ENCODE data around the gene NUAK2. TPM values are rescaled to one million over a fixed set of nuclear protein-coding genes. Genes with fewer than 3 reads are reported as not detected.

NUAK2 gene
- total and polyA plus RNA-seq, 3 donors from 2014 or later, result 7.2 to 19.6 (median 13.4) TPM

GRCh38 chr1:205316161-205316566 lies 5.4 kb downstream of the NUAK2 start:
- H3K27me3 ChIP-seq, result no peaks in the 10 kb centered on the region
- intact Hi-C loops (cut with DNase I; ENCODE audit: low total_unique reads), result no loop called here
- WGBS, 2 donors, result 45 to 52% methylated on average over 2 of the region's 2 CpGs
- H3K27ac ChIP-seq, result no peak overlapping the region
- peaks cover 40% of the 10 kb centered on the region for H3K4me1 ChIP-seq
- H3K36me3 ChIP-seq (ENCODE audit: low read depth, missing control alignments), result no peaks in the 10 kb centered on the region
- no peaks in the 10 kb centered on the region for H3K9me3 ChIP-seq
- TF ChIP-seq CTCF (IDR thresholded peaks at IDR 0.05) (no peak), POLR2A (IDR thresholded peaks at IDR 0.05) (no peak)
- H3K4me3 ChIP-seq, result no peak overlapping the region
- no peak for DNase-seq

- Histone ChIP-seq H3K4me3 (no peak overlapping the region), H3K9me3 (no peaks in the 10 kb centered on the region), H3K27me3 (no peaks in the 10 kb centered on the region), H3K36me3 (ENCODE audit: low read depth, missing control alignments) (no peaks in the 10 kb centered on the region), H3K4me1 (peaks cover 40% of the 10 kb centered on the region), H3K27ac (no peak overlapping the region)
- TF ChIP-seq CTCF (IDR thresholded peaks at IDR 0.05) (no peak), POLR2A (IDR thresholded peaks at IDR 0.05) (no peak)
- 83 to 88% methylated on average over 5 of the region's 5 CpGs for WGBS, 2 donors
- intact Hi-C loops (cut with DNase I; ENCODE audit: low total_unique reads), result no loop called here
- DNase-seq, result no peak
These were observed 6.4 kb downstream of the NUAK2 start for GRCh38 chr1:205315008-205315618.

GRCh38 chr1:205313563-205314308 lies 7.8 kb downstream of the NUAK2 start:
- TF ChIP-seq CTCF (IDR thresholded peaks at IDR 0.05), result no peak
- TF ChIP-seq POLR2A (IDR thresholded peaks at IDR 0.05), result no peak
- Histone ChIP-seq H3K27me3 (no peaks in the 10 kb centered on the region), H3K9me3 (no peaks in the 10 kb centered on the region), H3K4me1 (peaks cover 34% of the 10 kb centered on the region), H3K27ac (peak overlapping the region; percentile 36 to 64), H3K4me3 (no peak overlapping the region), H3K36me3 (ENCODE audit: low read depth, missing control alignments) (no peaks in the 10 kb centered on the region)
- intact Hi-C loops (cut with DNase I; ENCODE audit: low total_unique reads), result no loop called here
- DNase-seq, result peak; percentile 60
- WGBS, 2 donors, result 23 to 50% methylated on average over 21 of the region's 21 CpGs

GRCh38 chr1:205312866-205313562 lies 8.5 kb downstream of the NUAK2 start:
- intact Hi-C loops (cut with DNase I; ENCODE audit: low total_unique reads), result no loop called here
- no peaks in the 10 kb centered on the region for H3K36me3 ChIP-seq (ENCODE audit: low read depth, missing control alignments)
- no peak for DNase-seq
- no peaks in the 10 kb centered on the region for H3K27me3 ChIP-seq
- H3K27ac ChIP-seq, result peak overlapping the region; percentile 36 to 64
- TF ChIP-seq CTCF (IDR thresholded peaks at IDR 0.05) (no peak), POLR2A (IDR thresholded peaks at IDR 0.05) (no peak)
- no peak overlapping the region for H3K4me3 ChIP-seq
- peaks cover 28% of the 10 kb centered on the region for H3K4me1 ChIP-seq
- no peaks in the 10 kb centered on the region for H3K9me3 ChIP-seq
- WGBS, 2 donors, result 51 to 71% methylated on average over 10 of the region's 10 CpGs
